ENCODE measurements around the gene SPOCK1.
"Not testable (repeated sequence)": the region's sequence is repeated elsewhere in the genome, so short reads cannot be mapped to it uniquely, and the experiment has no call there.

The SPOCK1 gene

GRCh38 chr5:137393196-137393993 is 105.7 kb downstream of the SPOCK1 start:
- DNase-seq, result no peak

- DNase-seq, result no peak
Observed at GRCh38 chr5:137392261-137392660, 106.9 kb downstream of the SPOCK1 start.

GRCh38 chr5:137391044-137391443 is 108.1 kb downstream of the SPOCK1 start:
- DNase-seq, result not testable (repeated sequence)

GRCh38 chr5:137389042-137389441 is 110.1 kb downstream of the SPOCK1 start:
- DNase-seq, result no peak

GRCh38 chr5:137385064-137385463 is 114.1 kb downstream of the SPOCK1 start:
- no peak for DNase-seq

- no peak for DNase-seq
Observed at GRCh38 chr5:137383909-137384308, 115.2 kb downstream of the SPOCK1 start.

- DNase-seq, result no peak
Observed at GRCh38 chr5:137381555-137381954, 117.6 kb downstream of the SPOCK1 start.

GRCh38 chr5:137379555-137380286 is 119.4 kb downstream of the SPOCK1 start:
- DNase-seq, result no peak

- DNase-seq, result no peak
Observed at GRCh38 chr5:137375741-137376526, 123.2 kb downstream of the SPOCK1 start.

- DNase-seq, result no peak
Observed at GRCh38 chr5:137374110-137374714, 124.9 kb downstream of the SPOCK1 start.

GRCh38 chr5:137372773-137373160 is 126.4 kb downstream of the SPOCK1 start:
- DNase-seq, result no peak

GRCh38 chr5:137372016-137372772 is 126.9 kb downstream of the SPOCK1 start:
- DNase-seq, result no peak

- DNase-seq, result no peak
Observed at GRCh38 chr5:137370096-137371071, 128.7 kb downstream of the SPOCK1 start.

- DNase-seq, result no peak
Observed at GRCh38 chr5:137368651-137369050, 130.5 kb downstream of the SPOCK1 start.

GRCh38 chr5:137367951-137368350 is 131.2 kb downstream of the SPOCK1 start:
- DNase-seq, result no peak

GRCh38 chr5:137366526-137366925 is 132.6 kb downstream of the SPOCK1 start:
- DNase-seq, result no peak

GRCh38 chr5:137365126-137365865 is 133.8 kb downstream of the SPOCK1 start:
- DNase-seq, result no peak

GRCh38 chr5:137361280-137361679 is 137.8 kb downstream of the SPOCK1 start:
- DNase-seq, result no peak

- no peak for DNase-seq
Observed at GRCh38 chr5:137360607-137361006, 138.5 kb downstream of the SPOCK1 start.

GRCh38 chr5:137359941-137360340 is 139.2 kb downstream of the SPOCK1 start:
- DNase-seq, result no peak
